LNCaP clone FGC (cell line): ENCODE data around the gene SOX11.

Experiments used
- DNase-seq: peaks from one replicate; pipeline ENCODE4 v3.0.0-alpha.2; 2011; ENCODE audit warnings: low read depth
- H3K4me3 ChIP-seq: 2 replicates; pipeline ENCODE4 v1.5.1; 2011; ENCODE audit warnings: mild to moderate bottlenecking, low read depth, low read length, control low read depth
- CTCF ChIP-seq: IDR thresholded peaks from 2 replicates; pipeline ENCODE4 v1.5.1; 2012; ENCODE audit warnings: mild to moderate bottlenecking; ENCODE audit not compliant: control insufficient read depth, insufficient read depth; ENCODE audit errors: extremely low read depth

SOX11 gene

GRCh38 chr2:5683471-5683870 lies 8.7 kb upstream of the SOX11 start:
- TF ChIP-seq CTCF, result no peak
- DNase-seq, result no peak
- H3K4me3 ChIP-seq, result no peak overlapping the region

- no peak for DNase-seq
- TF ChIP-seq CTCF, result no peak
Measured at GRCh38 chr2:5685225-5685624, 7.0 kb upstream of the SOX11 start.

GRCh38 chr2:5686068-5686467 lies 6.1 kb upstream of the SOX11 start:
- no peak for TF ChIP-seq CTCF
- H3K4me3 ChIP-seq, result no peak overlapping the region
- no peak for DNase-seq

More at GRCh38 chr2:5685225-5685624, 7.0 kb upstream of the SOX11 start:
- no peak overlapping the region for H3K4me3 ChIP-seq

- no peak overlapping the region for H3K4me3 ChIP-seq
- DNase-seq, result no peak
- no peak for TF ChIP-seq CTCF
Measured at GRCh38 chr2:5686536-5686935, 5.6 kb upstream of the SOX11 start.

- H3K4me3 ChIP-seq, result no peak overlapping the region
- DNase-seq, result no peak
- TF ChIP-seq CTCF, result no peak
Measured at GRCh38 chr2:5689750-5690149, 2.4 kb upstream of the SOX11 start.

- no peak for TF ChIP-seq CTCF
- H3K4me3 ChIP-seq, result no peak overlapping the region
- no peak for DNase-seq
Measured at GRCh38 chr2:5690286-5690685, 1.9 kb upstream of the SOX11 start.

- no peak overlapping the region for H3K4me3 ChIP-seq
- no peak for TF ChIP-seq CTCF
- DNase-seq, result no peak
Measured at GRCh38 chr2:5690718-5691220, 1.4 kb upstream of the SOX11 start.
